K562 (cell line): Measurements from ENCODE around the gene NUMB.

ENCODE experiments used
- BRCA1 ChIP-seq, 2 experiments: fragments of 450-650 bp in 1 of 2; sonication (generic) in 1 of 2; formaldehyde crosslinking in 1 of 2; IDR thresholded peaks; 2 replicates each; pipeline versions ENCODE4 v1.5.0 to v1.6.1; 2017 to 2020; ENCODE audit warnings: mild to moderate bottlenecking in 1 of 2, missing genetic modification reagents in 1 of 2
- LARP7 ChIP-seq: fragments of 450-650 bp; IDR thresholded peaks from 2 replicates; pipeline ENCODE4 v1.6.1; 2016
- MTF1 ChIP-seq: fragments of 250-450 bp; sonication (Bioruptor Pico); IDR thresholded peaks from 2 replicates; pipeline ENCODE4 v1.9.0; 2021; ENCODE audit warnings: moderate library complexity, mild to moderate bottlenecking, inconsistent platforms, borderline replicate concordance
- NRF1 ChIP-seq, 2 experiments: fragments of 450-650 bp; IDR thresholded peaks in 1 of 2; conservative IDR thresholded peaks in 1 of 2; 2 replicates each; pipeline ENCODE4 v1.6.1; 2014; ENCODE audit warnings: mild to moderate bottlenecking in 2 of 2
- PHF8 ChIP-seq: fragments of 200-600 bp; sonication (generic); IDR thresholded peaks from 2 replicates; pipeline ENCODE4 v1.6.1; 2012; ENCODE audit warnings: mixed run types, mild to moderate bottlenecking, inconsistent platforms, low read length, moderate library complexity, borderline replicate concordance
- POLR2AphosphoS2 ChIP-seq: IDR thresholded peaks from 2 replicates; pipeline ENCODE4 v1.6.1; 2012; ENCODE audit warnings: low read length, improper control_type of control experiment
- SMAD1 ChIP-seq: fragments of 150-350 bp; IDR thresholded peaks from 2 replicates; pipeline ENCODE4 v1.6.1; 2014; ENCODE audit warnings: low read length, low read depth; ENCODE audit not compliant: partially characterized antibody
- YY1 ChIP-seq, 3 experiments: IDR thresholded peaks; 2 replicates each; pipeline ENCODE4 v1.6.1; 2011; ENCODE audit warnings: low read length in 2 of 3, mild to moderate bottlenecking in 2 of 3, moderate library complexity in 2 of 3, borderline replicate concordance in 1 of 3, control low read depth in 1 of 3, low read depth in 1 of 3; ENCODE audit not compliant: insufficient read depth in 3 of 3, insufficient replicate concordance in 2 of 3, control insufficient read depth in 1 of 3, insufficient read length in 1 of 3; ENCODE audit errors: extremely low read depth in 1 of 3
- ZKSCAN1 ChIP-seq: fragments of 150-350 bp; IDR thresholded peaks from 2 replicates; pipeline ENCODE4 v1.6.1; 2016; ENCODE audit warnings: low read depth, low read length
- ZNF263 ChIP-seq: sonication (generic); formaldehyde crosslinking; IDR thresholded peaks from 2 replicates; pipeline ENCODE4 v1.8.0; 2022; ENCODE audit warnings: mild to moderate bottlenecking, missing genetic modification reagents, borderline replicate concordance
- ZZZ3 ChIP-seq: fragments of 450-650 bp; IDR thresholded peaks from 2 replicates; pipeline ENCODE4 v1.6.1; 2016; ENCODE audit warnings: antibody characterized with exemption, mild to moderate bottlenecking, moderate library complexity
- TF ChIP-seq, protein P1 (sequence below): sonication (generic); formaldehyde crosslinking; IDR thresholded peaks from 2 replicates; pipeline ENCODE4 v1.9.0; 2022; ENCODE audit warnings: mild to moderate bottlenecking, missing genetic modification reagents

DNA sequence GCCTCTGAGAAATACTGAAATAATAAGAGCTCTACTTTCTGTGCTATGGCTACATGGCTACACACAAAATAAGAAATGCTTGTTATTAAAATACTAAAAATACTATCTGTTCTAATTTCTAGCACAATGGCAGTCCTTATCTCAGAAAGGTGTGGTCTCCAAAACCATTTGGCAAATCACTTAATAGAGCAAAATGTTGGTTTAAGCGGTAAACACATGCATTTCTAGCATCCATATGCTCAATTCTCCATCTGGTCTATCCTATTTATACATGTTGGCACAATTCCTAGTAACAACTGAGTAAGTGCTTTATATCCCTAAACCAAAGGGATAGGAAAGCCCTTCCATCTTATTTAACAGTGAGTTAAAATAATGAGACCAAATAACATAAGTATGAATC, 114.0 kb downstream of the NUMB start:
- no peak for TF ChIP-seq ZZZ3
- TF ChIP-seq ZKSCAN1: no peak
- TF ChIP-seq POLR2AphosphoS2: no peak
- no peak for TF ChIP-seq BRCA1 (IDR thresholded peaks at IDR 0.05)
- no peak for TF ChIP-seq BRCA1 (CRISPR knock-in tag; IDR thresholded peaks at IDR 0.05)
- no peak for TF ChIP-seq NRF1 (conservative IDR thresholded peaks at IDR 0.05 in 1 of 2, IDR thresholded peaks at IDR 0.05 in 1 of 2)
- no peak for TF ChIP-seq SMAD1
- no peak for TF ChIP-seq YY1 (IDR thresholded peaks at IDR 0.05; ENCODE audit: borderline replicate concordance in 1 of 3, control insufficient read depth in 1 of 3, extremely low read depth in 1 of 3, insufficient read depth in 3 of 3, insufficient read length in 1 of 3, insufficient replicate concordance in 2 of 3, low read depth in 1 of 3, low read length in 2 of 3)
- no peak for TF ChIP-seq PHF8
- TF ChIP-seq, protein P1, sequence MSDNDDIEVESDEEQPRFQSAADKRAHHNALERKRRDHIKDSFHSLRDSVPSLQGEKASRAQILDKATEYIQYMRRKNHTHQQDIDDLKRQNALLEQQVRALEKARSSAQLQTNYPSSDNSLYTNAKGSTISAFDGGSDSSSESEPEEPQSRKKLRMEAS (CRISPR knock-in tag): no peak
- no peak for TF ChIP-seq MTF1
- TF ChIP-seq LARP7: no peak
- no peak for TF ChIP-seq ZNF263 (CRISPR knock-in tag)
